ENCODE measurements around the gene RTP4. TPM values are rescaled to one million over a fixed set of nuclear protein-coding genes. Genes with fewer than 3 reads are reported as not detected.
A peak's percentile ranks its signal among the peaks of the same experiment; 100 is the strongest.

RTP4 gene
- total and polyA plus RNA-seq, 7 donors = 5.7 to 11.2 (median 7.8) TPM

DNA sequence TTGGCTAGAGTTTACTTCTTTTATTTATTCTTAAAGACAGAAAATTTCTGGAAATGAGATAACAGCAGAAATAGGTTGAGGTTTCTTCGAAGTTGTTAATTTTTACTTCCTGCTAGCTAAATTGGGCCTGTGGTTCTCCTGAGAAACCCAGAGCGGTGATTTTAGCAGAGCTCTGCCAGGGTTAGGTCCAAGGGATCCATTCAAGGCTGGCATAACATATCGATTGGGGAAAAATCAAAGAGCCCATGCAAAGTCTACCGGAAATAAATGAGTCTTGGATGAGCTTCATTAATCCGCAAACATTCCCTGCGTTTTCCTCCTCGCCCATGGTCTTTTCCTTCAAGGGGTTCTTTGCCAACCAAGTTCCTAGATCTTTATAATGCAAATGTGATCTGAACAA, 45.9 kb upstream of the RTP4 start:
- intact Hi-C loops (cut with DNase I) = no loop called here
- DNase-seq = no peak
- WGBS, 2 donors = 84 to 86% methylated on average over 7 of the region's 7 CpGs
- Histone ChIP-seq H3K9me3 (no peaks in the 10 kb centered on the region), H3K4me1 (peaks cover 0 to 15% (median 10%) of the 10 kb centered on the region in 4 donors), H3K27ac (no peak overlapping the region), H3K4me3 (no peak overlapping the region), H3K36me3 (no peaks in the 10 kb centered on the region), H3K27me3 (no peaks in the 10 kb centered on the region)
- TF ChIP-seq EP300 (IDR thresholded peaks at IDR 0.05) (no peak), POLR2A (IDR thresholded peaks at IDR 0.05) (no peak), POLR2AphosphoS5 (IDR thresholded peaks at IDR 0.05) (no peak)
- TF ChIP-seq, protein P1, sequence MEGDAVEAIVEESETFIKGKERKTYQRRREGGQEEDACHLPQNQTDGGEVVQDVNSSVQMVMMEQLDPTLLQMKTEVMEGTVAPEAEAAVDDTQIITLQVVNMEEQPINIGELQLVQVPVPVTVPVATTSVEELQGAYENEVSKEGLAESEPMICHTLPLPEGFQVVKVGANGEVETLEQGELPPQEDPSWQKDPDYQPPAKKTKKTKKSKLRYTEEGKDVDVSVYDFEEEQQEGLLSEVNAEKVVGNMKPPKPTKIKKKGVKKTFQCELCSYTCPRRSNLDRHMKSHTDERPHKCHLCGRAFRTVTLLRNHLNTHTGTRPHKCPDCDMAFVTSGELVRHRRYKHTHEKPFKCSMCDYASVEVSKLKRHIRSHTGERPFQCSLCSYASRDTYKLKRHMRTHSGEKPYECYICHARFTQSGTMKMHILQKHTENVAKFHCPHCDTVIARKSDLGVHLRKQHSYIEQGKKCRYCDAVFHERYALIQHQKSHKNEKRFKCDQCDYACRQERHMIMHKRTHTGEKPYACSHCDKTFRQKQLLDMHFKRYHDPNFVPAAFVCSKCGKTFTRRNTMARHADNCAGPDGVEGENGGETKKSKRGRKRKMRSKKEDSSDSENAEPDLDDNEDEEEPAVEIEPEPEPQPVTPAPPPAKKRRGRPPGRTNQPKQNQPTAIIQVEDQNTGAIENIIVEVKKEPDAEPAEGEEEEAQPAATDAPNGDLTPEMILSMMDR (IDR thresholded peaks at IDR 0.05) = no peak

- intact Hi-C loops (cut with DNase I) = no loop called here
- DNase-seq = no peak
- no peaks in the 10 kb centered on the region for H3K36me3 ChIP-seq
- no peaks in the 10 kb centered on the region for H3K9me3 ChIP-seq
- no peaks in the 10 kb centered on the region for H3K27me3 ChIP-seq
- peaks cover 0 to 15% (median 10%) of the 10 kb centered on the region in 4 donors for H3K4me1 ChIP-seq
- 45 to 65% methylated on average over 3 of the region's 3 CpGs for WGBS, 2 donors
- TF ChIP-seq, protein P1 (IDR thresholded peaks at IDR 0.05) = no peak
- TF ChIP-seq EP300 (IDR thresholded peaks at IDR 0.05) = no peak
- no peak for TF ChIP-seq POLR2A (IDR thresholded peaks at IDR 0.05)
- TF ChIP-seq POLR2AphosphoS5 (IDR thresholded peaks at IDR 0.05) = no peak
- H3K27ac ChIP-seq = no peak overlapping the region
- H3K4me3 ChIP-seq = no peak overlapping the region
These were observed 45.1 kb upstream of the RTP4 start for GRCh38 chr3:187323091-187323490.

GRCh38 chr3:187325632-187326031, 42.6 kb upstream of the RTP4 start:
- H3K4me3 ChIP-seq = no peak overlapping the region
- no peak for DNase-seq
- no peaks in the 10 kb centered on the region for H3K36me3 ChIP-seq
- TF ChIP-seq POLR2AphosphoS5 (IDR thresholded peaks at IDR 0.05) (no peak), EP300 (IDR thresholded peaks at IDR 0.05) (no peak), POLR2A (IDR thresholded peaks at IDR 0.05) (no peak)
- TF ChIP-seq, protein P1 (IDR thresholded peaks at IDR 0.05) = no peak
- no peaks in the 10 kb centered on the region for H3K9me3 ChIP-seq
- no peak overlapping the region for H3K27ac ChIP-seq
- intact Hi-C loops (cut with DNase I) = no loop called here
- H3K27me3 ChIP-seq = no peaks in the 10 kb centered on the region
- 70 to 79% methylated on average over 5 of the region's 5 CpGs for WGBS, 2 donors
- H3K4me1 ChIP-seq = no peaks in the 10 kb centered on the region

GRCh38 chr3:187327845-187328244, 40.3 kb upstream of the RTP4 start:
- H3K4me1 ChIP-seq = no peaks in the 10 kb centered on the region
- no peaks in the 10 kb centered on the region for H3K36me3 ChIP-seq
- H3K27me3 ChIP-seq = no peaks in the 10 kb centered on the region
- H3K9me3 ChIP-seq = no peaks in the 10 kb centered on the region
- DNase-seq = no peak
- TF ChIP-seq POLR2A (IDR thresholded peaks at IDR 0.05) (no peak), POLR2AphosphoS5 (IDR thresholded peaks at IDR 0.05) (no peak), EP300 (IDR thresholded peaks at IDR 0.05) (no peak)
- TF ChIP-seq, protein P1 (IDR thresholded peaks at IDR 0.05) = no peak
- WGBS, 2 donors = 62 to 80% methylated on average over 2 of the region's 2 CpGs
- intact Hi-C loops (cut with DNase I) = no loop called here
- H3K27ac ChIP-seq = no peak overlapping the region
- H3K4me3 ChIP-seq = no peak overlapping the region

GRCh38 chr3:187328691-187329090, 39.5 kb upstream of the RTP4 start:
- no peaks in the 10 kb centered on the region for H3K9me3 ChIP-seq
- H3K27me3 ChIP-seq = no peaks in the 10 kb centered on the region
- no peak overlapping the region for H3K27ac ChIP-seq
- H3K4me1 ChIP-seq = no peaks in the 10 kb centered on the region
- TF ChIP-seq POLR2A (IDR thresholded peaks at IDR 0.05) (no peak), EP300 (IDR thresholded peaks at IDR 0.05) (no peak), POLR2AphosphoS5 (IDR thresholded peaks at IDR 0.05) (no peak)
- TF ChIP-seq, protein P1 (IDR thresholded peaks at IDR 0.05) = no peak
- WGBS, 2 donors = 93 to 95% methylated on average over 3 of the region's 3 CpGs
- peak; percentile 28 for DNase-seq
- no peaks in the 10 kb centered on the region for H3K36me3 ChIP-seq
- H3K4me3 ChIP-seq = no peak overlapping the region
- intact Hi-C loops (cut with DNase I) = no loop called here

All from sigmoid colon (tissue), 7 donors.